Lung (tissue), 12 donors: ENCODE measurements around the gene RFK. TPM values are rescaled to one million over a fixed set of nuclear protein-coding genes. Genes with fewer than 3 reads are reported as not detected.

ENCODE experiments used
- ATAC-seq: fragments of 200-7000 bp; cut with Tn5 transposase; one replicate; pipeline ENCODE4 v1.9.1; 2020; ENCODE audit warnings: moderate number of reproducible peaks; ENCODE audit not compliant: insufficient read depth, low FRiP score
- DNase-seq, 3 donors: peaks; one replicate each; pipeline ENCODE4 v3.0.0-alpha.2; 2013 to 2017
- H3K27ac ChIP-seq, 2 donors: one replicate each; pipeline ENCODE4 v1.5.1; 2013; ENCODE audit warnings: mild to moderate bottlenecking in 2 of 2, moderate library complexity in 2 of 2, control low read depth in 1 of 2, inconsistent platforms in 1 of 2, low read depth in 1 of 2, low read length in 1 of 2
- H3K27me3 ChIP-seq, 3 donors: one replicate each; pipeline ENCODE4 v1.5.1; 2013; ENCODE audit warnings: low read length in 2 of 3; ENCODE audit not compliant: control insufficient read depth in 3 of 3, insufficient read depth in 3 of 3
- H3K36me3 ChIP-seq, 4 donors: one replicate each; pipeline ENCODE4 v1.5.1; 2013; ENCODE audit warnings: low read length in 4 of 4, mild to moderate bottlenecking in 1 of 4, moderate library complexity in 1 of 4; ENCODE audit not compliant: control insufficient read depth in 4 of 4, insufficient read depth in 4 of 4
- H3K4me1 ChIP-seq, 5 donors: one replicate each; pipeline ENCODE4 v1.5.1; 2013; ENCODE audit warnings: low read length in 5 of 5, mild to moderate bottlenecking in 2 of 5, moderate library complexity in 1 of 5; ENCODE audit not compliant: control insufficient read depth in 5 of 5, insufficient read depth in 5 of 5
- H3K4me3 ChIP-seq: one replicate; pipeline ENCODE4 v1.5.1; 2013; ENCODE audit warnings: mild to moderate bottlenecking, control low read depth, moderate library complexity
- H3K9ac ChIP-seq, 2 donors: one replicate each; pipeline ENCODE4 v1.5.1; 2013; ENCODE audit warnings: low read length in 2 of 2, control low read depth in 1 of 2; ENCODE audit not compliant: insufficient read depth in 1 of 2
- H3K9me3 ChIP-seq, 4 donors: one replicate each; pipeline ENCODE4 v1.5.1; 2013; ENCODE audit warnings: low read length in 3 of 4, mild to moderate bottlenecking in 1 of 4, moderate library complexity in 1 of 4; ENCODE audit not compliant: control insufficient read depth in 4 of 4, insufficient read depth in 3 of 4
- CTCF ChIP-seq: IDR thresholded peaks from 2 replicates; pipeline ENCODE4 v1.5.1; 2012; ENCODE audit warnings: mild to moderate bottlenecking; ENCODE audit errors: control extremely low read depth, extremely low read depth
- WGBS, 2 donors: extraction: QIAGEN DNeasy Blood & Tissue Kit; methylation state at CpG; one replicate each; pipeline ENCODE4 v1.1.7; 2013; 5-methylcytosine and 5-hydroxymethylcytosine counted together
- polyA plus RNA-seq, 2 donors: library from polyadenylated mRNA; stranded (reverse); fragments of 200-250 nt; gene quantifications; one replicate each; pipeline ENCODE4 v1.2.1, GENCODE V29; 2013
- total RNA-seq, 2 donors: library from RNA; depleted of rRNA in 1 of 2; stranded (reverse); fragments of >200 nt in 1 of 2; gene quantifications; one replicate each; pipeline ENCODE4 v1.2.1, GENCODE V29; 2014 to 2021
- donor health status: control.
- donor health status: control.
- donor health status: Bipolar disorder and iron deficiency.
- donor health status: healthy.
- donor health status: DM: yes; HTN: yes; CAD: no.

RFK gene
- total and polyA plus RNA-seq, 4 donors = 9.3 to 17.4 (median 15.5) TPM

GRCh38 chr9:76405340-76405739 lies 11.1 kb upstream of the RFK start:
- no peak for DNase-seq
- H3K4me3 ChIP-seq = no peak overlapping the region
- WGBS, 2 donors = 71 to 85% methylated on average over 3 of the region's 3 CpGs
- H3K27ac ChIP-seq = no peak overlapping the region
- no peak for TF ChIP-seq CTCF
- H3K4me1 ChIP-seq = no peaks in the 10 kb centered on the region
- H3K36me3 ChIP-seq = no peaks in the 10 kb centered on the region
- H3K9ac ChIP-seq = no peak overlapping the region
- no peaks in the 10 kb centered on the region for H3K9me3 ChIP-seq
- H3K27me3 ChIP-seq = no peaks in the 10 kb centered on the region
- ATAC-seq = no peak

GRCh38 chr9:76404401-76404800 lies 10.2 kb upstream of the RFK start:
- Histone ChIP-seq H3K27ac (no peak overlapping the region), H3K4me1 (no peaks in the 10 kb centered on the region), H3K4me3 (no peak overlapping the region), H3K36me3 (no peaks in the 10 kb centered on the region), H3K27me3 (no peaks in the 10 kb centered on the region), H3K9ac (no peak overlapping the region), H3K9me3 (no peaks in the 10 kb centered on the region)
- WGBS, 2 donors = 41 to 62% methylated on average over 1 of the region's 1 CpG
- DNase-seq (no peak), ATAC-seq (no peak)
- no peak for TF ChIP-seq CTCF

GRCh38 chr9:76403352-76403751 lies 9.1 kb upstream of the RFK start:
- DNase-seq = peak in 2 of 3 donors; percentile 74 to 79
- no peaks in the 10 kb centered on the region for H3K36me3 ChIP-seq
- no peaks in the 10 kb centered on the region for H3K27me3 ChIP-seq
- H3K4me3 ChIP-seq = no peak overlapping the region
- peak overlapping the region in 1 of 2 donors; percentile 73 for H3K27ac ChIP-seq
- 1 to 2% methylated on average over 2 of the region's 2 CpGs for WGBS, 2 donors
- H3K4me1 ChIP-seq = no peaks in the 10 kb centered on the region
- ATAC-seq = peak; percentile 87
- peak; percentile 32 for TF ChIP-seq CTCF
- H3K9me3 ChIP-seq = no peaks in the 10 kb centered on the region
- no peak overlapping the region for H3K9ac ChIP-seq
